ENCODE data around the gene CDH10. TPM values are rescaled to one million over a fixed set of nuclear protein-coding genes. Genes with fewer than 3 reads are reported as not detected.

Gene CDH10
- total and polyA plus RNA-seq, 8 donors = 4.2 TPM; not detected in 7

DNA sequence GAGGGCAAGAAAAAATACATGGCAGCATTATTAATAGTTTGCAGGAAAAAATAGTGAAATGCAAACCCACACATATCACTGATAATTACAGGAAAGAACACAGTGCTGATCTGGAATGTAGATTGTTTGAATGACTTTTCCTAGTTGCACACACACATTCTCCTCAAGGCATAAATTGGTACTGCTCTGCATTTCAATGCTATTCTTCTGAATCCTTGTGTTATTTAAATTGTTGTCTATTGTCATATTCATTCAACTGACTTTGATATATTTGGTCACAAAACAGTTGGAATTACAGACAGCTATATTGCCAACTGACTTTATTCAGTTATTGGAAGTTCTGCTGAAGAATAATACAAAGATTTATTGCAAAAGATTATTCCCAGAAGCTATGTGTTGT, 139.5 kb downstream of the CDH10 start:
- TF ChIP-seq EP300 (IDR thresholded peaks at IDR 0.05) = no peak
- no peak for TF ChIP-seq POLR2AphosphoS5 (IDR thresholded peaks at IDR 0.05)
- no peak for TF ChIP-seq POLR2A (IDR thresholded peaks at IDR 0.05)
- TF ChIP-seq, protein P1, sequence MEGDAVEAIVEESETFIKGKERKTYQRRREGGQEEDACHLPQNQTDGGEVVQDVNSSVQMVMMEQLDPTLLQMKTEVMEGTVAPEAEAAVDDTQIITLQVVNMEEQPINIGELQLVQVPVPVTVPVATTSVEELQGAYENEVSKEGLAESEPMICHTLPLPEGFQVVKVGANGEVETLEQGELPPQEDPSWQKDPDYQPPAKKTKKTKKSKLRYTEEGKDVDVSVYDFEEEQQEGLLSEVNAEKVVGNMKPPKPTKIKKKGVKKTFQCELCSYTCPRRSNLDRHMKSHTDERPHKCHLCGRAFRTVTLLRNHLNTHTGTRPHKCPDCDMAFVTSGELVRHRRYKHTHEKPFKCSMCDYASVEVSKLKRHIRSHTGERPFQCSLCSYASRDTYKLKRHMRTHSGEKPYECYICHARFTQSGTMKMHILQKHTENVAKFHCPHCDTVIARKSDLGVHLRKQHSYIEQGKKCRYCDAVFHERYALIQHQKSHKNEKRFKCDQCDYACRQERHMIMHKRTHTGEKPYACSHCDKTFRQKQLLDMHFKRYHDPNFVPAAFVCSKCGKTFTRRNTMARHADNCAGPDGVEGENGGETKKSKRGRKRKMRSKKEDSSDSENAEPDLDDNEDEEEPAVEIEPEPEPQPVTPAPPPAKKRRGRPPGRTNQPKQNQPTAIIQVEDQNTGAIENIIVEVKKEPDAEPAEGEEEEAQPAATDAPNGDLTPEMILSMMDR (IDR thresholded peaks at IDR 0.05) = no peak
- Histone ChIP-seq H3K36me3 (no peaks in the 10 kb centered on the region), H3K4me3 (no peak overlapping the region), H3K27me3 (no peaks in the 10 kb centered on the region), H3K27ac (no peak overlapping the region), H3K9me3 (no peaks in the 10 kb centered on the region), H3K4me1 (no peaks in the 10 kb centered on the region)
- no peak for DNase-seq
- intact Hi-C loops (cut with DNase I; ENCODE audit: low total_unique reads) = no loop called here

DNA sequence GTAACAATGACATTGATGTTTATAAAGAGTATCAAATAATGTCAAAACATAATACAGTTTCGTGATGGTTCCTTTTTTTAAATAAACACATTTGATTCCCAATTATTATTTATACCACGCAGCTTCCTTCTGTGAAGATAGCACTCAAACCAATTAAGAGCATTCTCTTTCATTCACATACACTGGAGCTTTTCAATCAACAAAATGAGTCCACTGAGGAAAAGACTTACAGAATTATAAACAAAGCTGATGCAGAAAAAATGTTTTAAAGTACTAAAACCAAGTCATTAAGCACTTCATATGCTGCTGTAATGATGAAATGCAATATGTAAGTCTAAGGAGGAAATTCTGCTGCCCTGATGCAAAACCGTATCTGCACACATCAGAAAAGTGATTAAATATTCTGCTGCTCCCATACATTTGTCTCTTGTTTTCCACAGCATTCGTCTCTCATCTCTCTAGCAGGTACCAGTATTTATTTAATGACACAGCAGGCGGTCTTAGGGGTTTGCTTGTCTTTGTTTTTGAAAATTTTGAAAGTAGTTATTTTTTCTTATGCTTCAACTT, 147.1 kb downstream of the CDH10 start:
- Histone ChIP-seq H3K36me3 (no peaks in the 10 kb centered on the region), H3K9me3 (no peaks in the 10 kb centered on the region), H3K4me3 (no peak overlapping the region), H3K27me3 (no peaks in the 10 kb centered on the region), H3K4me1 (no peaks in the 10 kb centered on the region), H3K27ac (no peak overlapping the region)
- no peak for DNase-seq
- WGBS, 5 donors = 42 to 52% (median 47%) methylated on average over 5 of the region's 5 CpGs
- TF ChIP-seq POLR2A (IDR thresholded peaks at IDR 0.05) = no peak
- TF ChIP-seq, protein P1 (IDR thresholded peaks at IDR 0.05) = no peak
- TF ChIP-seq POLR2AphosphoS5 (IDR thresholded peaks at IDR 0.05) = no peak
- no peak for TF ChIP-seq EP300 (IDR thresholded peaks at IDR 0.05)
- intact Hi-C loops (cut with DNase I; ENCODE audit: low total_unique reads) = no loop called here

DNA sequence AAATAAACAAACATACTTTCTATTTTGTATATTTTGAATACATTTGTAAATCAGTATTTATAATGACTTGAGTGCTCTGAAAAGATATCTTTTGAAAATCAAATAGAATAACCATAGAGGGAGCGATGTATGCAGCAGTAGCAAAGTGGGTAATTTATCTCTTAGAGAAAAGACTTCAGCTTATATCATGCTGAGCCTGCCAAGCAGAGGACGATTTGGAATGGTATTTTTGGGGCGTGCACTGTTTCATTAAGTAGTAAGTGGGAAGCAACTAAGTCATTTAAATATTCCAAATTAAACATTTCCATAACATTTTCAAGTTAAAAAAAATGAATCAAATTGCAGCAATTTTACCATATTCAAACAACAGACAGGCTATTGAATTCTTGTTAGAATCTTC, 147.6 kb downstream of the CDH10 start:
- 39 to 60% (median 48%) methylated on average over 3 of the region's 3 CpGs for WGBS, 5 donors
- Histone ChIP-seq H3K27me3 (no peaks in the 10 kb centered on the region), H3K4me3 (no peak overlapping the region), H3K4me1 (no peaks in the 10 kb centered on the region), H3K9me3 (no peaks in the 10 kb centered on the region), H3K36me3 (no peaks in the 10 kb centered on the region), H3K27ac (no peak overlapping the region)
- TF ChIP-seq POLR2AphosphoS5 (IDR thresholded peaks at IDR 0.05) (no peak), EP300 (IDR thresholded peaks at IDR 0.05) (no peak), POLR2A (IDR thresholded peaks at IDR 0.05) (no peak)
- TF ChIP-seq, protein P1 (IDR thresholded peaks at IDR 0.05) = no peak
- intact Hi-C loops (cut with DNase I; ENCODE audit: low total_unique reads) = no loop called here
- no peak for DNase-seq

DNA sequence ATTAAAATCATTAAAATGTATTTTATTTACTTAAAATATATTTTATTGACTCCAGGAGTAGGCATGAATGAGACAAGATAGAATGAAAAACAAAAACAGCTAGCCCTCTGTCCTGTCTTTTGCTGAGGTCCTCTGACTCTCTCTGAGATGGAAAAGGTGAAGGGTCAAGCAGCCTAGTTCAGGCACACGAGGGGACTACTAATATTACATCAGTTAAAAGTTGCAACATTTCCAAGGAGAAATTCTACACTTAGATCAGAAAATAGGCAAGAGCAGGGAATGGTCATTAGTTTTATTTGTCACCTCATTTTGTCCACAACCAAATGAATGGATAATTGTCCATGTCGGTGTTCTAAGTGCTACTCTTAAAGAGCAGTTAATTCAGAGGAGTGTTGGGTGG, 148.5 kb downstream of the CDH10 start:
- no peak for DNase-seq
- H3K4me3 ChIP-seq = no peak overlapping the region
- intact Hi-C loops (cut with DNase I; ENCODE audit: low total_unique reads) = no loop called here
- H3K4me1 ChIP-seq = no peaks in the 10 kb centered on the region
- no peaks in the 10 kb centered on the region for H3K9me3 ChIP-seq
- 38 to 47% (median 45%) methylated on average over 2 of the region's 2 CpGs for WGBS, 5 donors
- TF ChIP-seq, protein P1 (IDR thresholded peaks at IDR 0.05) = no peak
- TF ChIP-seq POLR2A (IDR thresholded peaks at IDR 0.05) (no peak), POLR2AphosphoS5 (IDR thresholded peaks at IDR 0.05) (no peak), EP300 (IDR thresholded peaks at IDR 0.05) (no peak)
- no peaks in the 10 kb centered on the region for H3K36me3 ChIP-seq
- H3K27ac ChIP-seq = no peak overlapping the region
- H3K27me3 ChIP-seq = no peaks in the 10 kb centered on the region

All from stomach (tissue), 9 donors.